B cell (primary cell): Measurements from ENCODE around the gene SH3GL3. TPM values are rescaled to one million over a fixed set of nuclear protein-coding genes. Genes with fewer than 3 reads are reported as not detected.

Experiments
- ATAC-seq: fragments of 200-7000 bp; cut with Tn5 transposase; one replicate; pipeline ENCODE4 v1.10.0; 2021; ENCODE audit warnings: low read depth, mild to moderate bottlenecking, moderate number of reproducible peaks, moderate library complexity
- CTCF ChIA-PET: fragments of 350-600 bp; sonication (Branson Sonifier 250); formaldehyde crosslinking; loops from one replicate; lab custom pipeline; 2021; ENCODE audit warnings: antibody characterized with exemption, inconsistent platforms; lab: Charles Lee
- POLR2A ChIA-PET: fragments of 350-600 bp; sonication (Branson Sonifier 250); formaldehyde crosslinking; loops from one replicate; lab custom pipeline; 2021; ENCODE audit warnings: antibody characterized with exemption; lab: Charles Lee
- DNase-seq: peaks from one replicate; pipeline ENCODE4 v3.0.0; 2013
- H2AFZ ChIP-seq: 2 replicates; pipeline ENCODE4 v1.6.1; 2012; ENCODE audit warnings: mild to moderate bottlenecking, low read depth, low read length; ENCODE audit not compliant: insufficient read depth, poor library complexity, severe bottlenecking
- H3K27ac ChIP-seq, 2 donors: 1 replicate in 1 of 2; 2 replicates in 1 of 2; pipeline ENCODE4 v1.5.1; 2012 to 2013; ENCODE audit warnings: low read length in 2 of 2, mild to moderate bottlenecking in 2 of 2, moderate library complexity in 1 of 2
- H3K27me3 ChIP-seq, 4 experiments: fragments of 200-600 bp in 1 of 4; sonication (generic) in 1 of 4; replicated peaks in 1 of 4; 1 replicate in 2 of 4; 2 replicates in 2 of 4; pipeline versions ENCODE4 v1.6.1 to v1.7.0; 2013 to 2016; ENCODE audit warnings: low read length in 3 of 4, mild to moderate bottlenecking in 2 of 4, mixed read lengths in 1 of 4, moderate library complexity in 1 of 4; ENCODE audit not compliant: insufficient read depth in 4 of 4, control insufficient read depth in 3 of 4; ENCODE audit errors: control extremely low read depth in 1 of 4
- H3K36me3 ChIP-seq, 2 experiments: replicated peaks in 1 of 2; 1 replicate in 1 of 2; 2 replicates in 1 of 2; pipeline versions ENCODE4 v1.6.1 to v1.7.1; 2013; ENCODE audit warnings: low read length in 1 of 2; ENCODE audit not compliant: insufficient read depth in 2 of 2, control insufficient read depth in 1 of 2; ENCODE audit errors: control extremely low read depth in 1 of 2, extremely low read depth in 1 of 2
- H3K4me1 ChIP-seq, 2 donors: fragments of 200-600 bp in 1 of 2; sonication (generic) in 1 of 2; 1 replicate in 1 of 2; 2 replicates in 1 of 2; pipeline versions ENCODE4 v1.5.1 to v1.6.1; 2013 to 2017; ENCODE audit warnings: low read length in 2 of 2; ENCODE audit not compliant: control insufficient read depth in 2 of 2, insufficient read depth in 2 of 2
- H3K4me2 ChIP-seq: replicated peaks from 2 replicates; pipeline ENCODE3; 2012; ENCODE audit warnings: mild to moderate bottlenecking, low read depth, low read length; ENCODE audit not compliant: poor library complexity, severe bottlenecking
- H3K4me3 ChIP-seq, 5 experiments: fragments of 200-600 bp in 1 of 5; sonication (generic) in 1 of 5; 1 replicate in 3 of 5; 2 replicates in 2 of 5; pipeline versions ENCODE4 v1.5.1 to v1.7.0; 2011 to 2016; ENCODE audit warnings: low read length in 4 of 5, mild to moderate bottlenecking in 4 of 5, low read depth in 2 of 5, control low read depth in 1 of 5, moderate library complexity in 1 of 5; ENCODE audit not compliant: insufficient read depth in 1 of 5; ENCODE audit errors: control extremely low read depth in 1 of 5, extremely low read depth in 1 of 5
- H3K79me2 ChIP-seq: fragments of 200-600 bp; sonication (generic); one replicate; pipeline ENCODE4 v1.6.0; 2016; ENCODE audit warnings: low read length; ENCODE audit not compliant: control insufficient read depth, insufficient read depth
- H3K9ac ChIP-seq: fragments of 200-600 bp; sonication (generic); 2 replicates; pipeline ENCODE4 v1.6.1; 2017; ENCODE audit warnings: mild to moderate bottlenecking, low read length, moderate library complexity
- H3K9me3 ChIP-seq, 3 donors: one replicate each; pipeline versions ENCODE4 v1.6.1 to v1.7.1; 2013; ENCODE audit warnings: low read length in 2 of 3; ENCODE audit not compliant: control insufficient read depth in 2 of 3, insufficient read depth in 1 of 3; ENCODE audit errors: control extremely low read depth in 1 of 3
- H4K20me1 ChIP-seq: 2 replicates; pipeline ENCODE4 v1.6.0; 2012; ENCODE audit warnings: mild to moderate bottlenecking, low read length; ENCODE audit not compliant: insufficient read depth, control insufficient read depth, poor library complexity, severe bottlenecking
- H3K27ac Mint-ChIP-seq: one replicate; pipeline ENCODE4 v1.8.0; 2021; ENCODE audit warnings: mixed read lengths
- H3K27me3 Mint-ChIP-seq: one replicate; pipeline ENCODE4 v1.8.0; 2021; ENCODE audit warnings: mixed read lengths
- H3K4me1 Mint-ChIP-seq: one replicate; pipeline ENCODE4 v1.8.0; 2021; ENCODE audit warnings: mixed read lengths
- H3K4me3 Mint-ChIP-seq: one replicate; pipeline ENCODE4 v1.8.0; 2021; ENCODE audit warnings: mixed read lengths
- H3K9me3 Mint-ChIP-seq: one replicate; pipeline ENCODE4 v1.8.0; 2022; ENCODE audit warnings: mixed read lengths; ENCODE audit not compliant: insufficient read depth
- EZH2 ChIP-seq: IDR thresholded peaks from 2 replicates; pipeline ENCODE4 v1.6.1; 2012; ENCODE audit warnings: borderline replicate concordance, low read depth, mild to moderate bottlenecking, moderate library complexity, low read length; ENCODE audit not compliant: insufficient read depth, poor library complexity, severe bottlenecking
- WGBS: methylation state at CpG from one replicate; pipeline ENCODE4 v1.1.5; 2013; ENCODE audit warnings: missing lambda C conversion rate; ENCODE audit not compliant: insufficient coverage; 5-methylcytosine and 5-hydroxymethylcytosine counted together
- intact Hi-C: fragments of 100-400 bp; cut with micrococcal nuclease; formaldehyde crosslinking; loops from one replicate; pipeline ENCODE4 v1.10.0; 2022
- polyA plus RNA-seq: library from polyadenylated mRNA; depleted of rRNA; stranded (reverse); fragments of >200 nt; gene quantifications from 2 replicates; pipeline ENCODE4 v1.2.3, GENCODE V29; 2012
- total RNA-seq, 2 donors: library from RNA; stranded (reverse); fragments of 120-200 nt in 1 of 2; gene quantifications; 1 replicate in 1 of 2; 2 replicates in 1 of 2; pipeline versions ENCODE4 v1.2.3 to v1.2.4, GENCODE V29; 2013 to 2022
- TF ChIP-seq, protein P1 (sequence below): fragments of 200-600 bp; IDR thresholded peaks from one replicate; pipeline ENCODE4 v1.8.0; 2022; ENCODE audit warnings: antibody characterized with exemption, mild to moderate bottlenecking

The SH3GL3 gene
- total and polyA plus RNA-seq, 2 donors (not counting 1 experiment from before 2014, with no cell fraction given): not detected

DNA sequence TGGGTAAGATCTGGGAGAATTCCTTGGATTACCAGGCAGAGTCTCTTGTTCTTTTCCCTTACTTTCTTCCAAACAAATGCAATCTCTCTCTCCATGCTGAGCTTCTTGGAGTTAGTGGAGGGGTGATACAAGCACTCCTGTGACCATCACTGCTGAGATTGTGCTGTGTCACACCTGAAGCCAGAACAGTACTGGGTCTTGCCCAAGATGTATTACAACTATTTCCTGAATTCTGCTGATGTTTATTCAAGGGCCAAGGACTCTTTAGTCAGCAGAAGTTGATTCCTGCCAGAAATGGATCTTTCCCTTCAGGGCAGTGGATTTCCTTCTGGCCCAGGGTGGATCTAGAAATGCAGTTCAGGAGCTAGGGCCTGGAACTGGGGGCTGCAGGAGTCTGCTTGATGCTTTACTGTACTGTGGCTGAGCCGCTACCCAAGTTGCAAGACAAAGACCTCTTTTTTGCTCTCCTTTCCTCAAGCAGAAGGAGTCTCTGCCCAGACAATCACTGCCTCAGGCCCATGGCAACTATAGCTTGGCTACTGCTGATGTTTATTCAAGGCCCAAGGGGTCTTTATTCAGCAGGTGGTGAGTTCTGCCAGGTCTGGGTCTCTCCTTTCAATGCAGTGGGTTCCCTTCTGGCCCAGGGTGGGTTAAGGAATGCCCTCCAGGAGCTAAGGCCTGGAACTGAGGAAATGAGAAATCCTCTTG lies 98.8 kb downstream of the SH3GL3 start:
- H3K4me3 Mint-ChIP-seq: no peak overlapping the region

DNA sequence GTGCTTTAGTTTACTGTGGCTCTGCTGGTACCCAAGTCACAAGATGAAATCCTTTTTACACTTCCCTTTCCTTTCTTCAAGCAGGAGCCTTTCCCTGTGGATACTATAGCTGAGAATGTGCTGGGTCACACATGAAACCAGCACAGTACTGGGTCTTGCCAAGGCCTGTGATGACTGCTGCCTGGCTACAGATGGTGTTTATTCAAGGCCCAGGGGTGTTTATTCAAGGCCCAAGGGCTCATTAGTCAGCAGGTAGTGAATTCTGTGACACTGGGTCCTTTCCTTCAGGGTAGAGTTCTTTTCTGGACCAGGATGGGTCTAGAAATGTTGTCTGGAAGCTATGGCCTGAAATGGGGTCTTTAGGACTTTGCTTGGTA lies 99.4 kb downstream of the SH3GL3 start:
- ChIA-PET POLR2A (no interaction called here), CTCF (no interaction called here)
- Mint-ChIP-seq H3K4me3 (no peak overlapping the region), H3K27me3 (peaks cover 28% of the 10 kb centered on the region), H3K4me1 (no peaks in the 10 kb centered on the region), H3K9me3 (peaks cover 6% of the 10 kb centered on the region), H3K27ac (no peak overlapping the region)
- Histone ChIP-seq H3K36me3 (no peaks in the 10 kb centered on the region), H3K4me2 (no peak overlapping the region), H3K4me1 (no peaks in the 10 kb centered on the region), H2AFZ (no peak overlapping the region), H3K4me3 (no peak overlapping the region), H3K9me3 (no peaks in the 10 kb centered on the region), H3K79me2 (no peaks in the 10 kb centered on the region), H3K27me3 (no peaks in the 10 kb centered on the region), H3K27ac (no peak overlapping the region), H3K9ac (no peak overlapping the region), H4K20me1 (no peaks in the 10 kb centered on the region)
- TF ChIP-seq, protein P1, sequence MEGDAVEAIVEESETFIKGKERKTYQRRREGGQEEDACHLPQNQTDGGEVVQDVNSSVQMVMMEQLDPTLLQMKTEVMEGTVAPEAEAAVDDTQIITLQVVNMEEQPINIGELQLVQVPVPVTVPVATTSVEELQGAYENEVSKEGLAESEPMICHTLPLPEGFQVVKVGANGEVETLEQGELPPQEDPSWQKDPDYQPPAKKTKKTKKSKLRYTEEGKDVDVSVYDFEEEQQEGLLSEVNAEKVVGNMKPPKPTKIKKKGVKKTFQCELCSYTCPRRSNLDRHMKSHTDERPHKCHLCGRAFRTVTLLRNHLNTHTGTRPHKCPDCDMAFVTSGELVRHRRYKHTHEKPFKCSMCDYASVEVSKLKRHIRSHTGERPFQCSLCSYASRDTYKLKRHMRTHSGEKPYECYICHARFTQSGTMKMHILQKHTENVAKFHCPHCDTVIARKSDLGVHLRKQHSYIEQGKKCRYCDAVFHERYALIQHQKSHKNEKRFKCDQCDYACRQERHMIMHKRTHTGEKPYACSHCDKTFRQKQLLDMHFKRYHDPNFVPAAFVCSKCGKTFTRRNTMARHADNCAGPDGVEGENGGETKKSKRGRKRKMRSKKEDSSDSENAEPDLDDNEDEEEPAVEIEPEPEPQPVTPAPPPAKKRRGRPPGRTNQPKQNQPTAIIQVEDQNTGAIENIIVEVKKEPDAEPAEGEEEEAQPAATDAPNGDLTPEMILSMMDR: no peak
- no peak for TF ChIP-seq EZH2
- no peak for ATAC-seq
- intact Hi-C loops: no loop called here
- no peak for DNase-seq

More for the DNA sequence above, 98.8 kb downstream of the SH3GL3 start:
- Histone ChIP-seq H3K36me3 (no peaks in the 10 kb centered on the region), H3K4me2 (no peak overlapping the region), H3K9me3 (no peaks in the 10 kb centered on the region), H3K9ac (no peak overlapping the region), H3K27me3 (no peaks in the 10 kb centered on the region), H4K20me1 (no peaks in the 10 kb centered on the region), H3K4me3 (no peak overlapping the region), H3K79me2 (no peaks in the 10 kb centered on the region), H2AFZ (no peak overlapping the region), H3K27ac (no peak overlapping the region), H3K4me1 (no peaks in the 10 kb centered on the region)
- H3K9me3 Mint-ChIP-seq: peaks cover 6% of the 10 kb centered on the region
- TF ChIP-seq, protein P1: no peak
- no peak for TF ChIP-seq EZH2
- no peak for ATAC-seq
- H3K27me3 Mint-ChIP-seq: peaks cover 24% of the 10 kb centered on the region
- H3K4me1 Mint-ChIP-seq: no peaks in the 10 kb centered on the region
- 89% methylated on average over 1 of the region's 1 CpG for whole genome bisulfite sequencing
- DNase-seq: no peak
- no peak overlapping the region for H3K27ac Mint-ChIP-seq
- intact Hi-C loops: no loop called here
- CTCF ChIA-PET: no interaction called here
- POLR2A ChIA-PET: no interaction called here
